Lung (tissue), 12 donors: ENCODE results near the gene FHOD1. TPM values are rescaled to one million over a fixed set of nuclear protein-coding genes. Genes with fewer than 3 reads are reported as not detected.

ENCODE experiments used
- ATAC-seq: fragments of 200-7000 bp; cut with Tn5 transposase; one replicate; pipeline ENCODE4 v1.9.1; 2020; ENCODE audit warnings: moderate number of reproducible peaks; ENCODE audit not compliant: insufficient read depth, low FRiP score
- DNase-seq, 3 donors: peaks; one replicate each; pipeline ENCODE4 v3.0.0-alpha.2; 2013 to 2017
- H3K27ac ChIP-seq, 2 donors: one replicate each; pipeline ENCODE4 v1.5.1; 2013; ENCODE audit warnings: mild to moderate bottlenecking in 2 of 2, moderate library complexity in 2 of 2, control low read depth in 1 of 2, inconsistent platforms in 1 of 2, low read depth in 1 of 2, low read length in 1 of 2
- H3K27me3 ChIP-seq, 3 donors: one replicate each; pipeline ENCODE4 v1.5.1; 2013; ENCODE audit warnings: low read length in 2 of 3; ENCODE audit not compliant: control insufficient read depth in 3 of 3, insufficient read depth in 3 of 3
- H3K36me3 ChIP-seq, 4 donors: one replicate each; pipeline ENCODE4 v1.5.1; 2013; ENCODE audit warnings: low read length in 4 of 4, mild to moderate bottlenecking in 1 of 4, moderate library complexity in 1 of 4; ENCODE audit not compliant: control insufficient read depth in 4 of 4, insufficient read depth in 4 of 4
- H3K4me1 ChIP-seq, 5 donors: one replicate each; pipeline ENCODE4 v1.5.1; 2013; ENCODE audit warnings: low read length in 5 of 5, mild to moderate bottlenecking in 2 of 5, moderate library complexity in 1 of 5; ENCODE audit not compliant: control insufficient read depth in 5 of 5, insufficient read depth in 5 of 5
- H3K4me3 ChIP-seq: one replicate; pipeline ENCODE4 v1.5.1; 2013; ENCODE audit warnings: mild to moderate bottlenecking, control low read depth, moderate library complexity
- H3K9ac ChIP-seq, 2 donors: one replicate each; pipeline ENCODE4 v1.5.1; 2013; ENCODE audit warnings: low read length in 2 of 2, control low read depth in 1 of 2; ENCODE audit not compliant: insufficient read depth in 1 of 2
- H3K9me3 ChIP-seq, 4 donors: one replicate each; pipeline ENCODE4 v1.5.1; 2013; ENCODE audit warnings: low read length in 3 of 4, mild to moderate bottlenecking in 1 of 4, moderate library complexity in 1 of 4; ENCODE audit not compliant: control insufficient read depth in 4 of 4, insufficient read depth in 3 of 4
- CTCF ChIP-seq: IDR thresholded peaks from 2 replicates; pipeline ENCODE4 v1.5.1; 2012; ENCODE audit warnings: mild to moderate bottlenecking; ENCODE audit errors: control extremely low read depth, extremely low read depth
- WGBS, 2 donors: extraction: QIAGEN DNeasy Blood & Tissue Kit; methylation state at CpG; one replicate each; pipeline ENCODE4 v1.1.7; 2013; 5-methylcytosine and 5-hydroxymethylcytosine counted together
- polyA plus RNA-seq, 2 donors: library from polyadenylated mRNA; stranded (reverse); fragments of 200-250 nt; gene quantifications; one replicate each; pipeline ENCODE4 v1.2.1, GENCODE V29; 2013
- total RNA-seq, 2 donors: library from RNA; depleted of rRNA in 1 of 2; stranded (reverse); fragments of >200 nt in 1 of 2; gene quantifications; one replicate each; pipeline ENCODE4 v1.2.1, GENCODE V29; 2014 to 2021
- donor health status: control.
- donor health status: control.
- donor health status: Bipolar disorder and iron deficiency.
- donor health status: healthy.
- donor health status: DM: yes; HTN: yes; CAD: no.

FHOD1 gene
- total and polyA plus RNA-seq, 4 donors, result 51.3 to 129 (median 65.5) TPM

- ATAC-seq (no peak), DNase-seq (no peak)
- H3K9me3 ChIP-seq, result no peaks in the 10 kb centered on the region
- no peak for TF ChIP-seq CTCF
- peaks cover 0 to 5% (median 2%) of the 10 kb centered on the region in 4 donors for H3K36me3 ChIP-seq
- H3K27me3 ChIP-seq, result no peaks in the 10 kb centered on the region
- 95 to 97% methylated on average over 4 of the region's 4 CpGs for whole genome bisulfite sequencing, 2 donors
- no peak overlapping the region for H3K4me3 ChIP-seq
- H3K27ac ChIP-seq, result no peak overlapping the region
- no peak overlapping the region for H3K9ac ChIP-seq
- H3K4me1 ChIP-seq, result peaks cover 0 to 4% (median 0%) of the 10 kb centered on the region in 5 donors
Observed at GRCh38 chr16:67271446-67271845, 24.2 kb upstream of the FHOD1 start.

DNA sequence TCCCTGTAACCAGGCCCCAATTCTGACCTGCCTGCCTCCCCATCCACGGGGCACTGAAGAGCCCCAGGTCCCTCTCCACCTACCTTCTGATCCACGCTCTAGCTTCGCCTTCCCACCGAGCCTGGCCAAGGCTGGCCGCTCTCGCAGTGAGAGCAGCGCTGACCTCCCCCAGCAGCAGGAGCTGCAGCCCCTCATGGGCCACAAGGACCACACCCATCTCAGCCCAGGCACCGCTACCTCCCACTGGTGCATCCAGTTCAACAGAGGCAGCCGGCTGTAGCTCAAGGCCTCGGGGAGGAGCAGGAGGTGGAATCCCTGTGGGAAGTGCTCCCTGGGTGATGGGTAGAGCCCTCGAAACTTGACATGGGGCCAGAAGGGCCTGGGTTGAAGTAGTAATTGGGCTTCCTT lies 23.7 kb upstream of the FHOD1 start:
- WGBS, 2 donors, result 90 to 93% methylated on average over 11 of the region's 11 CpGs
- Histone ChIP-seq H3K4me3 (no peak overlapping the region), H3K4me1 (peaks cover 0 to 4% (median 0%) of the 10 kb centered on the region in 5 donors), H3K27ac (no peak overlapping the region), H3K9me3 (no peaks in the 10 kb centered on the region), H3K36me3 (peaks cover 0 to 5% (median 2%) of the 10 kb centered on the region in 4 donors), H3K27me3 (no peaks in the 10 kb centered on the region), H3K9ac (no peak overlapping the region)
- no peak for ATAC-seq
- no peak for TF ChIP-seq CTCF
- DNase-seq, result no peak

- Histone ChIP-seq H3K4me1 (peaks cover 0 to 4% (median 0%) of the 10 kb centered on the region in 5 donors), H3K27ac (no peak overlapping the region), H3K27me3 (no peaks in the 10 kb centered on the region), H3K9me3 (no peaks in the 10 kb centered on the region), H3K36me3 (peaks cover 0 to 5% (median 1%) of the 10 kb centered on the region in 4 donors), H3K9ac (no peak overlapping the region), H3K4me3 (no peak overlapping the region)
- no peak for DNase-seq
- ATAC-seq, result peak; percentile 42
- 52% methylated on average over 5 of the region's 5 CpGs for WGBS, 2 donors
- no peak for TF ChIP-seq CTCF
Observed at GRCh38 chr16:67269766-67270165, 22.5 kb upstream of the FHOD1 start.

- no peak overlapping the region for H3K27ac ChIP-seq
- H3K36me3 ChIP-seq, result peaks cover 0 to 5% (median 1%) of the 10 kb centered on the region in 4 donors
- DNase-seq (no peak), ATAC-seq (peak; percentile 78)
- H3K9me3 ChIP-seq, result no peaks in the 10 kb centered on the region
- H3K9ac ChIP-seq, result no peak overlapping the region
- H3K27me3 ChIP-seq, result no peaks in the 10 kb centered on the region
- WGBS, 2 donors, result 49 to 72% methylated on average over 5 of the region's 5 CpGs
- peaks cover 0 to 4% (median 0%) of the 10 kb centered on the region in 5 donors for H3K4me1 ChIP-seq
- H3K4me3 ChIP-seq, result no peak overlapping the region
- no peak for TF ChIP-seq CTCF
Observed at GRCh38 chr16:67268136-67268579, 20.9 kb upstream of the FHOD1 start.
